K562 (cell line): ENCODE results near the gene RDH5. TPM values are rescaled to one million over a fixed set of nuclear protein-coding genes. Genes with fewer than 3 reads are reported as not detected.

Experiments
- ATAC-seq: fragments of 200-7000 bp; cut with Tn5 transposase; 3 replicates; pipeline ENCODE4 v1.9.1; 2020; ENCODE audit warnings: moderate library complexity
- BruUV-seq: library from RNA; stranded (reverse); fragments of 400-500 nt; replicated peaks from 2 replicates; lab custom pipeline; 2021; lab: Mats Ljungman, UMichigan
- CTCF ChIA-PET: fragments of 300-600 bp; formaldehyde crosslinking; extraction: SDS; loops from one replicate; lab custom pipeline; 2021; ENCODE audit warnings: low intra/inter-chr PET ratio; lab: Yijun Ruan, JAX
- POLR2A ChIA-PET: fragments of 300-600, 350-650 bp; sonication (Branson Sonifier 250); formaldehyde crosslinking; extraction: SDS; loops from one replicate; lab custom pipeline; 2021; ENCODE audit warnings: antibody characterized with exemption, inconsistent platforms; lab: Yijun Ruan, JAX
- DNase-seq, 4 experiments: peaks; one replicate each; pipeline versions ENCODE4 v3.0.0 to v3.0.0-alpha.2; 2011 to 2018; ENCODE audit warnings: low spot score in 3 of 4, mixed read lengths in 3 of 4; ENCODE audit errors: extremely low read depth in 1 of 4
- FAIRE-seq: peaks from 2 replicates; lab custom pipeline; 2011; peaks lifted over from hg19 to GRCh38; lab: Jason Lieb, UNC
- H2AFZ ChIP-seq: 2 replicates; pipeline ENCODE4 v1.6.0; 2011; ENCODE audit warnings: low read depth, low read length, control low read depth, inconsistent platforms
- H3K27ac ChIP-seq: fragments of 200-600 bp; 3 replicates; pipeline ENCODE4 v1.8.0; 2011; ENCODE audit warnings: low read depth, mild to moderate bottlenecking, control low read depth, inconsistent platforms, low read length, moderate library complexity, mixed read lengths; ENCODE audit errors: extremely low read depth
- H3K27me3 ChIP-seq, 2 experiments: fragments of 300-600 bp in 1 of 2; 2 replicates in 1 of 2; 3 replicates in 1 of 2; pipeline versions ENCODE4 v1.6.0 to v1.8.0; 2011; ENCODE audit warnings: inconsistent platforms in 2 of 2, low read length in 2 of 2, mild to moderate bottlenecking in 1 of 2, mixed read lengths in 1 of 2, moderate library complexity in 1 of 2; ENCODE audit not compliant: control insufficient read depth in 2 of 2, insufficient read depth in 2 of 2
- H3K36me3 ChIP-seq: fragments of 300-600 bp; 3 replicates; pipeline ENCODE4 v1.8.0; 2011; ENCODE audit warnings: mild to moderate bottlenecking, low read length, inconsistent platforms; ENCODE audit not compliant: control insufficient read depth, insufficient read depth
- H3K4me1 ChIP-seq, 2 experiments: fragments of 200-600 bp in 1 of 2; replicated peaks in 1 of 2; 2 replicates in 1 of 2; 3 replicates in 1 of 2; pipeline versions ENCODE4 v1.5.1 to v1.8.0; 2011; ENCODE audit warnings: inconsistent platforms in 2 of 2, low read length in 2 of 2, mild to moderate bottlenecking in 1 of 2, mixed read lengths in 1 of 2, moderate library complexity in 1 of 2; ENCODE audit not compliant: control insufficient read depth in 2 of 2, insufficient read depth in 2 of 2
- H3K4me2 ChIP-seq: 2 replicates; pipeline ENCODE4 v1.6.1; 2011; ENCODE audit warnings: low read length, control low read depth, inconsistent platforms, mixed read lengths; ENCODE audit not compliant: insufficient read depth
- H3K4me3 ChIP-seq: fragments of 200-600 bp; sonication (generic), shearing (Covaris generic); 2 replicates; pipeline ENCODE4 v1.5.1; 2016; ENCODE audit warnings: control low read depth, inconsistent platforms
- H3K79me2 ChIP-seq: fragments of 200-600 bp; 3 replicates; pipeline ENCODE4 v1.8.0; 2011; ENCODE audit warnings: low read length, inconsistent platforms; ENCODE audit not compliant: control insufficient read depth, insufficient read depth
- H3K9ac ChIP-seq, 2 experiments: 2 replicates each; pipeline versions ENCODE4 v1.6.0 to v1.6.1; 2011; ENCODE audit warnings: low read depth in 2 of 2, low read length in 2 of 2, control low read depth in 1 of 2, inconsistent platforms in 1 of 2, mild to moderate bottlenecking in 1 of 2, mixed read lengths in 1 of 2; ENCODE audit not compliant: insufficient read depth in 1 of 2
- H3K9me1 ChIP-seq: one replicate; pipeline ENCODE4 v1.6.0; 2011; ENCODE audit warnings: inconsistent platforms, mild to moderate bottlenecking, low read length, moderate library complexity; ENCODE audit not compliant: control insufficient read depth, insufficient read depth
- H3K9me3 ChIP-seq: replicated peaks from 2 replicates; pipeline ENCODE4 v1.5.1; 2011; ENCODE audit warnings: low read depth, low read length, inconsistent platforms; ENCODE audit not compliant: control insufficient read depth, insufficient read depth
- H4K20me1 ChIP-seq: replicated peaks from 2 replicates; pipeline ENCODE4 v1.6.1; 2011; ENCODE audit warnings: low read length, inconsistent platforms, mixed read lengths; ENCODE audit not compliant: control insufficient read depth, insufficient read depth
- ETS2 ChIP-seq: IDR thresholded peaks from 2 replicates; pipeline ENCODE4 v1.6.1; 2016; ENCODE audit warnings: borderline replicate concordance, missing genetic modification characterization, mild to moderate bottlenecking, moderate library complexity, missing compliant biosample characterization; ENCODE audit not compliant: poor library complexity, severe bottlenecking
- ETV1 ChIP-seq: fragments of 450-650 bp; conservative IDR thresholded peaks from 2 replicates; pipeline ENCODE4 v1.6.1; 2016; ENCODE audit warnings: missing genetic modification characterization, control low read depth, low read depth, missing compliant biosample characterization
- HEY1 ChIP-seq: fragments of 250-450 bp; sonication (Bioruptor Pico); IDR thresholded peaks from 2 replicates; pipeline ENCODE4 v1.5.0; 2020; ENCODE audit warnings: mild to moderate bottlenecking, moderate library complexity, borderline replicate concordance
- HINFP ChIP-seq: fragments of 450-650 bp; conservative IDR thresholded peaks from 2 replicates; pipeline ENCODE4 v1.6.1; 2016; ENCODE audit warnings: missing genetic modification characterization, low read depth, mild to moderate bottlenecking, control low read depth, missing compliant biosample characterization
- NCOA1 ChIP-seq: fragments of 450-650 bp; IDR thresholded peaks from 2 replicates; pipeline ENCODE4 v1.6.1; 2016; ENCODE audit warnings: low read depth
- NFIX ChIP-seq: fragments of 250-450 bp; sonication (Bioruptor Pico); IDR thresholded peaks from 2 replicates; pipeline ENCODE4 v1.4.0; 2020; ENCODE audit warnings: low read depth, mild to moderate bottlenecking, moderate library complexity
- STAT5B ChIP-seq: fragments of 250-450 bp; sonication (Bioruptor Pico); IDR thresholded peaks from 2 replicates; pipeline ENCODE4 v1.8.0; 2021; ENCODE audit warnings: mild to moderate bottlenecking, inconsistent platforms
- U2AF1 ChIP-seq: fragments of 200-400 bp; formaldehyde crosslinking; optimal IDR thresholded peaks from 2 replicates; pipeline ENCODE3; 2017; ENCODE audit warnings: mild to moderate bottlenecking, low read depth, low read length, moderate library complexity
- ZNF133 ChIP-seq: fragments of 250-450 bp; sonication (Bioruptor Pico); IDR thresholded peaks from 2 replicates; pipeline ENCODE4 v1.4.0; 2020; ENCODE audit warnings: mild to moderate bottlenecking
- ZNF282 ChIP-seq: sonication (generic); formaldehyde crosslinking; IDR thresholded peaks from 2 replicates; pipeline ENCODE4 v1.8.1; 2023; ENCODE audit warnings: missing genetic modification reagents
- ZNF347 ChIP-seq: fragments of 450-650 bp; formaldehyde crosslinking; IDR thresholded peaks from 2 replicates; pipeline ENCODE4 v1.4.0; 2020; ENCODE audit warnings: low read depth, mild to moderate bottlenecking, moderate library complexity
- ZNF695 ChIP-seq: fragments of 450-650 bp; formaldehyde crosslinking; IDR thresholded peaks from 2 replicates; pipeline ENCODE4 v1.4.0; 2020; ENCODE audit warnings: mild to moderate bottlenecking, moderate library complexity
- ZSCAN29 ChIP-seq: fragments of 450-650 bp; IDR thresholded peaks from 2 replicates; pipeline ENCODE4 v1.6.1; 2017
- WGBS: fragments of 100-300 bp; shearing (Covaris generic); methylation state at CpG from one replicate; pipeline ENCODE4 v1.1.6; 2016; ENCODE audit warnings: low coverage, mixed read lengths; ENCODE audit not compliant: insufficient coverage; ENCODE audit errors: missing lambda C conversion rate; 5-methylcytosine and 5-hydroxymethylcytosine counted together
- in situ Hi-C: fragments of 300-500 bp; cut with MboI; formaldehyde crosslinking; loops from 4 replicates; pipeline ENCODE4 v1.15.0; 2018; ENCODE audit warnings: inconsistent platforms, mixed read lengths
- intact Hi-C: fragments of 100-400 bp; cut with micrococcal nuclease; formaldehyde crosslinking; loops from 2 replicates; pipeline ENCODE4 v1.14.2; 2022
- polyA plus RNA-seq, 8 experiments: library from polyadenylated mRNA; depleted of rRNA in 4 of 8; stranded (reverse) in 5 of 8; unstranded in 3 of 8; fragments of >200 nt; fragmentation: Nextera tagmentation in 2 of 8; fragmentation: Illumina TruSeq in 1 of 8; extraction: Ambion mirVana in 2 of 8; extraction: Trizol in 1 of 8; gene quantifications; 2 replicates each; pipeline versions ENCODE4 v1.2.1 to v1.2.3, GENCODE V29; 2011 to 2014; ENCODE audit warnings: inconsistent platforms in 1 of 8, missing spikeins in 1 of 8
- total RNA-seq, 7 experiments: library from RNA; depleted of rRNA in 6 of 7; stranded (reverse); fragments of >200 nt in 6 of 7; fragmentation: Illumina TruSeq in 2 of 7; extraction: Trizol in 2 of 7; gene quantifications; 2 replicates each; pipeline versions ENCODE4 v1.2.1 to v1.2.3, GENCODE V29; 2011 to 2021; ENCODE audit warnings: low replicate concordance in 1 of 7
- TF ChIP-seq, protein P1 (sequence below): fragments of 200-800 bp; sonication (Bioruptor generic); IDR thresholded peaks from 2 replicates; pipeline ENCODE4 v1.6.1; 2017; ENCODE audit warnings: missing genetic modification characterization, missing compliant biosample characterization

Gene RDH5
- total and polyA plus RNA-seq, 9 of the 15 experiments (the other 6 are each of a cell fraction or from before 2014, with no cell fraction given) = 0.28 to 2.0 (median 1.1) TPM; not detected in 1

- Histone ChIP-seq H3K9me3 (no peaks in the 10 kb centered on the region), H3K9ac (0 out of 4 replicates have a peak overlapping the region, but pooled peaks of 1 of the 2 experiments have one; percentile 23), H3K27ac (no peak overlapping the region), H3K79me2 (no peaks in the 10 kb centered on the region), H3K36me3 (no peaks in the 10 kb centered on the region), H3K4me3 (no peak overlapping the region), H3K27me3 (no peaks in the 10 kb centered on the region), H3K4me2 (no peak overlapping the region), H3K4me1 (peaks cover 26 to 27% of the 10 kb centered on the region in 2 experiments), H3K9me1 (no peaks in the 10 kb centered on the region), H4K20me1 (no peaks in the 10 kb centered on the region), H2AFZ (no peak overlapping the region)
- CTCF ChIA-PET = no interaction called here
- 82% methylated on average over 3 of the region's 3 CpGs for WGBS
- FAIRE-seq = no peak
- TF ChIP-seq STAT5B (CRISPR knock-in tag) (no peak), ETS2 (tag) (no peak), ZSCAN29 (no peak), U2AF1 (no peak)
- TF ChIP-seq, all 486 proteins: peak for 0
- in situ Hi-C loops = no loop called here
- intact Hi-C loops = no loop called here
- BruUV-seq = no TSS peak
- POLR2A ChIA-PET = interaction anchor here (0.6 to 1.0 kb wide), 4 partner anchors 10 to 736 kb away, joined by 3 to 4 read pairs (median 3); no protein-coding TSS in a partner anchor
- DNase-seq (no peak), ATAC-seq (no peak)
Observed at GRCh38 chr12:55734595-55734994, 14.4 kb downstream of the RDH5 start.

DNA sequence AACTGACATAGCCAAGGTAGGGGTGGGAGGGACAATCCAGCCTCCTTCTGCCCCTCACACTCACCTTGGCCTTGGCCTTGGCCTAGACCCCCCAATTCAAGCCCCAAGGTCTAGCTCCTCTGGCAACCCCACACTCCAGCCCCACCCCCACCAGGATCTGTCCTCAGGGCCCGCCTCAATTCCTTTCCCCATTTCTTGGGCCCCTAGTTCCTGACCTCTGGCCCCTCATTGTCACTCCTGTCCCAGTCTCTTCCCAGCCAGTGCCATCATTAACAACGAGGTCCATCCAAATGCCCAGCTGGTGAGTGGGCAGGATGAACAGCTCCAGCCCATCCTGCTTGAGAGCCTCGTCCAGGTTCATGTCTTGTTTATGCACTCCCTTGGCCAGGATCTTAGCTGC, 15.9 kb downstream of the RDH5 start:
- Histone ChIP-seq H3K4me2 (no peak overlapping the region), H3K79me2 (no peaks in the 10 kb centered on the region), H3K4me3 (no peak overlapping the region), H2AFZ (no peak overlapping the region), H3K9me1 (no peaks in the 10 kb centered on the region), H3K27me3 (no peaks in the 10 kb centered on the region), H3K27ac (no peak overlapping the region), H3K4me1 (peaks cover 17 to 18% of the 10 kb centered on the region in 2 experiments), H3K9me3 (no peaks in the 10 kb centered on the region), H3K9ac (no peak overlapping the region), H4K20me1 (no peaks in the 10 kb centered on the region), H3K36me3 (no peaks in the 10 kb centered on the region)
- no TSS peak for BruUV-seq
- in situ Hi-C loops (loop anchor here (5.0 kb wide), 2 partner anchors 206 to 296 kb away; no protein-coding TSS in a partner anchor), intact Hi-C loops (loop anchor here (5.0 kb wide), 1 partner anchor 549 kb away; no protein-coding TSS in a partner anchor)
- ChIA-PET POLR2A (interaction anchor here (0.5 kb wide), 1 partner anchor 9 kb away, joined by 5 read pairs; no protein-coding TSS in a partner anchor), CTCF (interaction anchor here (1.6 to 2.2 kb wide), 2 partner anchors 11 to 547 kb away, joined by 5 to 20 read pairs; no protein-coding TSS in a partner anchor)
- DNase-seq (no peak), FAIRE-seq (no peak), ATAC-seq (no peak)
- 51% methylated on average over 3 of the region's 3 CpGs for WGBS
- TF ChIP-seq HINFP (tag) (no peak), ZNF695 (CRISPR knock-in tag) (no peak), NFIX (CRISPR knock-in tag) (no peak), HEY1 (no peak), NCOA1 (no peak), ZNF347 (CRISPR knock-in tag) (no peak), ZNF133 (CRISPR knock-in tag) (no peak), ZNF282 (CRISPR knock-in tag) (no peak), ETV1 (tag) (no peak)
- TF ChIP-seq, protein P1, sequence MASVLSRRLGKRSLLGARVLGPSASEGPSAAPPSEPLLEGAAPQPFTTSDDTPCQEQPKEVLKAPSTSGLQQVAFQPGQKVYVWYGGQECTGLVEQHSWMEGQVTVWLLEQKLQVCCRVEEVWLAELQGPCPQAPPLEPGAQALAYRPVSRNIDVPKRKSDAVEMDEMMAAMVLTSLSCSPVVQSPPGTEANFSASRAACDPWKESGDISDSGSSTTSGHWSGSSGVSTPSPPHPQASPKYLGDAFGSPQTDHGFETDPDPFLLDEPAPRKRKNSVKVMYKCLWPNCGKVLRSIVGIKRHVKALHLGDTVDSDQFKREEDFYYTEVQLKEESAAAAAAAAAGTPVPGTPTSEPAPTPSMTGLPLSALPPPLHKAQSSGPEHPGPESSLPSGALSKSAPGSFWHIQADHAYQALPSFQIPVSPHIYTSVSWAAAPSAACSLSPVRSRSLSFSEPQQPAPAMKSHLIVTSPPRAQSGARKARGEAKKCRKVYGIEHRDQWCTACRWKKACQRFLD (CRISPR knock-in tag) = no peak
